ENCODE results near the gene ATP8A2.

The ATP8A2 gene

DNA sequence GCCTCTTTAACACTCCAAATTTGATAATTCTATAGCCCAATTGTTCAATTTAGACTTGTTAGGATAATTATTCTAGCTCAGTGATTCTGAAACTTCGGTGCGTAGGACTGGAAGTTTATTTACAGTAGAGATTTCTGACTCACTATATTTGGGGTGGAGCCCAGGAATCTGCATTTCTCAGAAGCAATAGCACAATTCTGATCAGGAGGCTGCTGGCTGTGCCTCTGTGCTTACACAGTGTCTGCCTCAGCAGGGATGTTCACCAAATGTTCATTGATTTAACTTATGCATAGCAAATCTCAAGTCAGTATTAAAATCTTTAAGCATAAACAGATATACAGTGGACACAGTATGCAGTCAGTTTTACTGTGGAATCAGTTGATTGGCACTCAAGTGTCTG lies 45.8 kb downstream of the ATP8A2 start:
- no peak for TF ChIP-seq CTCF (IDR thresholded peaks at IDR 0.05)

GRCh38 chr13:25420161-25420560 lies 48.4 kb downstream of the ATP8A2 start:
- TF ChIP-seq CTCF (IDR thresholded peaks at IDR 0.05): no peak

GRCh38 chr13:25421612-25422011 lies 49.8 kb downstream of the ATP8A2 start:
- no peak for TF ChIP-seq CTCF (IDR thresholded peaks at IDR 0.05)

DNA sequence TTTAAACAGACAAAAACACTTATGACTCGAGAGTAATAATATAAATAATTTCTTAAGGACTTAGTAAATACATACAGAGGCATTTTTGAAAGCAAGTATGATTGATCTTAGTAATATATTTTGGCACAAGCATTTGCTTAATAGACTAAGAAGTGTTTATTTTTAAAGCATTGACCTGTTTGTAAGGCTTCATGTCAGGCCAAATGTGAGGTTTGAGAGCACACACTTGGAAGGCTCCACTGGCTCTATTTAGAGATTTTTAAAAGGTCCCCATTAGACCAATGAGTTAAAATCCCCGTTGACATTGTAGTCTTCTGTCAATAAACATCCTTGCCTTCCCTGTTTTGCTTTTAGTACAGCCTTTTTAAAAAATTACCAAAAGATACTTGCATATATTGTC lies 50.4 kb downstream of the ATP8A2 start:
- TF ChIP-seq CTCF (IDR thresholded peaks at IDR 0.05): no peak

- no peak for TF ChIP-seq CTCF (IDR thresholded peaks at IDR 0.05)
Measured at GRCh38 chr13:25423831-25424230, 52.1 kb downstream of the ATP8A2 start.

- TF ChIP-seq CTCF (IDR thresholded peaks at IDR 0.05): no peak
Measured at GRCh38 chr13:25429466-25429865, 57.7 kb downstream of the ATP8A2 start.

DNA sequence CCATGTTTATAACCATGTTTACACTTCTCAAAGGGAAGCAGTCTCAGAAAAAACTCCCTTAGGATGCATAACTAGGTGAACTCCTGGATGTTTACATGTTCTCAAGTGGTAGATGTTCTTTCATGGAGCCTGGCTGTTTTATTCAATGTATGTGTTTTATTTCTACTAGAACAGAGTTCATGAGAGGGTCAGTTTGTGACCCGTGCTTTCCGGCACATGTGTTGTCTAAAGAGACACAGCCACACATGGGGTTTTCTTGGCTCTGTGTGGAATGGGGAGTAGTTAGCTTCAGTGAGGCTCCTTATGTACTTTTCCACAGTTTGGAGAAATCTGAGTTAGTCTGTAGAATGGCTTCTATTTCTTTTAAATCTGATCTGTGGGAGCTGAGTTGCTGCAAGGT lies 60.9 kb downstream of the ATP8A2 start:
- no peak for TF ChIP-seq CTCF (IDR thresholded peaks at IDR 0.05)

GRCh38 chr13:25440061-25440460 lies 68.3 kb downstream of the ATP8A2 start:
- no peak for TF ChIP-seq CTCF (IDR thresholded peaks at IDR 0.05)

Measured in LNCAP (cell line).